Spleen (tissue), 7 donors: ENCODE results near the gene SH2D5.

Experiments used
- CTCF ChIP-seq, 11 experiments: fragments of 200-600 bp in 7 of 11; fragments of 450-650 bp in 4 of 11; sonication (generic) in 4 of 11; IDR thresholded peaks in 8 of 11; conservative IDR thresholded peaks in 3 of 11; 1 replicate in 7 of 11; 2 replicates in 4 of 11; pipeline versions ENCODE4 v1.4.0 to v1.8.0; 2016 to 2021; ENCODE audit warnings: antibody characterized with exemption in 11 of 11, inconsistent platforms in 4 of 11, mild to moderate bottlenecking in 1 of 11
- POLR2A ChIP-seq, 3 donors: fragments of 450-650 bp; IDR thresholded peaks; one replicate each; pipeline ENCODE4 v1.5.1; 2017; ENCODE audit warnings: antibody characterized with exemption in 3 of 3, mild to moderate bottlenecking in 1 of 3
- donor health status: DM: no; HTN: no; CAD: no; lungs with moderate emphysema.
- donor health status: DM: no; HTN: no; CAD: no.
- donor health status: DM: no; HTN: no; CAD: no.

GRCh38 chr1:20763417-20763816 is 30.9 kb upstream of the SH2D5 start:
- TF ChIP-seq CTCF (IDR thresholded peaks at IDR 0.05 in 8 of 11, conservative IDR thresholded peaks at IDR 0.05 in 3 of 11) (no peak), POLR2A (IDR thresholded peaks at IDR 0.05) (no peak)
